ENCODE results near the gene SLC12A7.

- TF ChIP-seq CTCF (optimal IDR thresholded peaks at IDR 0.05 in 1 of 3, IDR thresholded peaks at IDR 0.05 in 1 of 3, conservative IDR thresholded peaks at IDR 0.05 in 1 of 3; ENCODE audit: extremely low read depth in 1 of 3, insufficient read depth in 2 of 3, low read length in 3 of 3) (no peak), EZH2 (IDR thresholded peaks at IDR 0.05; ENCODE audit: low read length) (no peak)
These were observed 106.5 kb downstream of the SLC12A7 start for GRCh38 chr5:1005249-1005851.

All from keratinocyte (primary cell).